K562 (cell line): ENCODE measurements around the gene DNAJB1. TPM values are rescaled to one million over a fixed set of nuclear protein-coding genes. Genes with fewer than 3 reads are reported as not detected.

Source experiments
- ATAC-seq: fragments of 200-7000 bp; cut with Tn5 transposase; 3 replicates; pipeline ENCODE4 v1.9.1; 2020; ENCODE audit warnings: moderate library complexity
- BruUV-seq: library from RNA; stranded (reverse); fragments of 400-500 nt; replicated peaks from 2 replicates; lab custom pipeline; 2021; lab: Mats Ljungman, UMichigan
- CTCF ChIA-PET: fragments of 300-600 bp; formaldehyde crosslinking; extraction: SDS; loops from one replicate; lab custom pipeline; 2021; ENCODE audit warnings: low intra/inter-chr PET ratio; lab: Yijun Ruan, JAX
- POLR2A ChIA-PET: fragments of 300-600, 350-650 bp; sonication (Branson Sonifier 250); formaldehyde crosslinking; extraction: SDS; loops from one replicate; lab custom pipeline; 2021; ENCODE audit warnings: antibody characterized with exemption, inconsistent platforms; lab: Yijun Ruan, JAX
- DNase-seq, 4 experiments: peaks; one replicate each; pipeline versions ENCODE4 v3.0.0 to v3.0.0-alpha.2; 2011 to 2018; ENCODE audit warnings: low spot score in 3 of 4, mixed read lengths in 3 of 4; ENCODE audit errors: extremely low read depth in 1 of 4
- FAIRE-seq: peaks from 2 replicates; lab custom pipeline; 2011; peaks lifted over from hg19 to GRCh38; lab: Jason Lieb, UNC
- H2AFZ ChIP-seq: 2 replicates; pipeline ENCODE4 v1.6.0; 2011; ENCODE audit warnings: low read depth, low read length, control low read depth, inconsistent platforms
- H3K27ac ChIP-seq: fragments of 200-600 bp; 3 replicates; pipeline ENCODE4 v1.8.0; 2011; ENCODE audit warnings: low read depth, mild to moderate bottlenecking, control low read depth, inconsistent platforms, low read length, moderate library complexity, mixed read lengths; ENCODE audit errors: extremely low read depth
- H3K27me3 ChIP-seq, 2 experiments: fragments of 300-600 bp in 1 of 2; 2 replicates in 1 of 2; 3 replicates in 1 of 2; pipeline versions ENCODE4 v1.6.0 to v1.8.0; 2011; ENCODE audit warnings: inconsistent platforms in 2 of 2, low read length in 2 of 2, mild to moderate bottlenecking in 1 of 2, mixed read lengths in 1 of 2, moderate library complexity in 1 of 2; ENCODE audit not compliant: control insufficient read depth in 2 of 2, insufficient read depth in 2 of 2
- H3K36me3 ChIP-seq: fragments of 300-600 bp; 3 replicates; pipeline ENCODE4 v1.8.0; 2011; ENCODE audit warnings: mild to moderate bottlenecking, low read length, inconsistent platforms; ENCODE audit not compliant: control insufficient read depth, insufficient read depth
- H3K4me1 ChIP-seq, 2 experiments: fragments of 200-600 bp in 1 of 2; replicated peaks in 1 of 2; 2 replicates in 1 of 2; 3 replicates in 1 of 2; pipeline versions ENCODE4 v1.5.1 to v1.8.0; 2011; ENCODE audit warnings: inconsistent platforms in 2 of 2, low read length in 2 of 2, mild to moderate bottlenecking in 1 of 2, mixed read lengths in 1 of 2, moderate library complexity in 1 of 2; ENCODE audit not compliant: control insufficient read depth in 2 of 2, insufficient read depth in 2 of 2
- H3K4me2 ChIP-seq: 2 replicates; pipeline ENCODE4 v1.6.1; 2011; ENCODE audit warnings: low read length, control low read depth, inconsistent platforms, mixed read lengths; ENCODE audit not compliant: insufficient read depth
- H3K4me3 ChIP-seq: fragments of 200-600 bp; sonication (generic), shearing (Covaris generic); 2 replicates; pipeline ENCODE4 v1.5.1; 2016; ENCODE audit warnings: control low read depth, inconsistent platforms
- H3K79me2 ChIP-seq: fragments of 200-600 bp; 3 replicates; pipeline ENCODE4 v1.8.0; 2011; ENCODE audit warnings: low read length, inconsistent platforms; ENCODE audit not compliant: control insufficient read depth, insufficient read depth
- H3K9ac ChIP-seq, 2 experiments: 2 replicates each; pipeline versions ENCODE4 v1.6.0 to v1.6.1; 2011; ENCODE audit warnings: low read depth in 2 of 2, low read length in 2 of 2, control low read depth in 1 of 2, inconsistent platforms in 1 of 2, mild to moderate bottlenecking in 1 of 2, mixed read lengths in 1 of 2; ENCODE audit not compliant: insufficient read depth in 1 of 2
- H3K9me1 ChIP-seq: one replicate; pipeline ENCODE4 v1.6.0; 2011; ENCODE audit warnings: inconsistent platforms, mild to moderate bottlenecking, low read length, moderate library complexity; ENCODE audit not compliant: control insufficient read depth, insufficient read depth
- H3K9me3 ChIP-seq: replicated peaks from 2 replicates; pipeline ENCODE4 v1.5.1; 2011; ENCODE audit warnings: low read depth, low read length, inconsistent platforms; ENCODE audit not compliant: control insufficient read depth, insufficient read depth
- H4K20me1 ChIP-seq: replicated peaks from 2 replicates; pipeline ENCODE4 v1.6.1; 2011; ENCODE audit warnings: low read length, inconsistent platforms, mixed read lengths; ENCODE audit not compliant: control insufficient read depth, insufficient read depth
- ARID2 ChIP-seq: fragments of 450-650 bp; IDR thresholded peaks from 2 replicates; pipeline ENCODE4 v1.6.1; 2017; ENCODE audit warnings: antibody characterized with exemption, mild to moderate bottlenecking
- CEBPB ChIP-seq: fragments of 450-650 bp; IDR thresholded peaks from 2 replicates; pipeline ENCODE4 v1.6.1; 2016; ENCODE audit warnings: missing genetic modification characterization, missing compliant biosample characterization
- DLX4 ChIP-seq: fragments of 250-450 bp; sonication (Bioruptor Pico); IDR thresholded peaks from 2 replicates; pipeline ENCODE4 v1.6.1; 2021; ENCODE audit warnings: mild to moderate bottlenecking
- FOXJ2 ChIP-seq: fragments of 200-800 bp; sonication (Bioruptor generic); IDR thresholded peaks from 2 replicates; pipeline ENCODE4 v1.6.1; 2016; ENCODE audit warnings: missing genetic modification characterization, missing compliant biosample characterization
- KLF10 ChIP-seq: fragments of 250-450 bp; sonication (Bioruptor Pico); IDR thresholded peaks from 2 replicates; pipeline ENCODE4 v1.6.1; 2021; ENCODE audit warnings: matching md5 sums
- MAFK ChIP-seq: IDR thresholded peaks from 2 replicates; pipeline ENCODE4 v1.6.1; 2011; ENCODE audit warnings: low read length, improper control_type of control experiment
- MTA3 ChIP-seq: fragments of 450-650 bp; formaldehyde crosslinking; IDR thresholded peaks from 2 replicates; pipeline ENCODE4 v1.6.1; 2017; ENCODE audit warnings: mild to moderate bottlenecking, borderline replicate concordance
- RFX1 ChIP-seq: fragments of 450-650 bp; IDR thresholded peaks from 2 replicates; pipeline ENCODE4 v1.6.1; 2016; ENCODE audit warnings: mild to moderate bottlenecking, moderate library complexity
- RFX5 ChIP-seq: IDR thresholded peaks from 2 replicates; pipeline ENCODE4 v1.6.1; 2011; ENCODE audit warnings: low read depth, mild to moderate bottlenecking, improper control_type of control experiment, low read length
- SAFB2 ChIP-seq: fragments of 200-400 bp; formaldehyde crosslinking; IDR thresholded peaks from 2 replicates; pipeline ENCODE4 v1.6.1; 2018; ENCODE audit warnings: borderline replicate concordance, low read length, low read depth, moderate library complexity; ENCODE audit not compliant: severe bottlenecking
- SFPQ ChIP-seq: fragments of 200-400 bp; formaldehyde crosslinking; IDR thresholded peaks from 2 replicates; pipeline ENCODE4 v1.6.1; 2017; ENCODE audit warnings: mild to moderate bottlenecking, low read depth, low read length, moderate library complexity
- SIN3A ChIP-seq, 2 experiments: fragments of 150-350 bp in 1 of 2; IDR thresholded peaks; 2 replicates each; pipeline ENCODE4 v1.6.1; 2011 to 2016; ENCODE audit warnings: borderline replicate concordance in 2 of 2, low read depth in 2 of 2, low read length in 2 of 2, mild to moderate bottlenecking in 2 of 2, moderate library complexity in 2 of 2; ENCODE audit not compliant: control insufficient read depth in 1 of 2
- SMC3 ChIP-seq: conservative IDR thresholded peaks from 2 replicates; pipeline ENCODE4 v1.6.1; 2011; ENCODE audit warnings: low read depth, low read length, improper control_type of control experiment; ENCODE audit not compliant: insufficient read depth
- ZC3H4 ChIP-seq: sonication (generic); formaldehyde crosslinking; IDR thresholded peaks from 2 replicates; pipeline ENCODE4 v1.9.0; 2021; ENCODE audit warnings: missing genetic modification reagents, borderline replicate concordance
- ZFX ChIP-seq: sonication (generic); formaldehyde crosslinking; IDR thresholded peaks from 2 replicates; pipeline ENCODE4 v1.8.0; 2022; ENCODE audit warnings: mild to moderate bottlenecking, missing genetic modification reagents, moderate library complexity
- ZKSCAN3 ChIP-seq: fragments of 250-450 bp; sonication (Bioruptor Pico); IDR thresholded peaks from 2 replicates; pipeline ENCODE4 v1.4.0; 2020
- ZNF41 ChIP-seq: fragments of 250-450 bp; sonication (Bioruptor Pico); conservative IDR thresholded peaks from 2 replicates; pipeline ENCODE4 v1.4.0; 2020; ENCODE audit warnings: mild to moderate bottlenecking
- WGBS: fragments of 100-300 bp; shearing (Covaris generic); methylation state at CpG from one replicate; pipeline ENCODE4 v1.1.6; 2016; ENCODE audit warnings: low coverage, mixed read lengths; ENCODE audit not compliant: insufficient coverage; ENCODE audit errors: missing lambda C conversion rate; 5-methylcytosine and 5-hydroxymethylcytosine counted together
- in situ Hi-C: fragments of 300-500 bp; cut with MboI; formaldehyde crosslinking; loops from 4 replicates; pipeline ENCODE4 v1.15.0; 2018; ENCODE audit warnings: inconsistent platforms, mixed read lengths
- intact Hi-C: fragments of 100-400 bp; cut with micrococcal nuclease; formaldehyde crosslinking; loops from 2 replicates; pipeline ENCODE4 v1.14.2; 2022
- polyA plus RNA-seq, 8 experiments: library from polyadenylated mRNA; depleted of rRNA in 4 of 8; stranded (reverse) in 5 of 8; unstranded in 3 of 8; fragments of >200 nt; fragmentation: Nextera tagmentation in 2 of 8; fragmentation: Illumina TruSeq in 1 of 8; extraction: Ambion mirVana in 2 of 8; extraction: Trizol in 1 of 8; gene quantifications; 2 replicates each; pipeline versions ENCODE4 v1.2.1 to v1.2.3, GENCODE V29; 2011 to 2014; ENCODE audit warnings: inconsistent platforms in 1 of 8, missing spikeins in 1 of 8
- total RNA-seq, 7 experiments: library from RNA; depleted of rRNA in 6 of 7; stranded (reverse); fragments of >200 nt in 6 of 7; fragmentation: Illumina TruSeq in 2 of 7; extraction: Trizol in 2 of 7; gene quantifications; 2 replicates each; pipeline versions ENCODE4 v1.2.1 to v1.2.3, GENCODE V29; 2011 to 2021; ENCODE audit warnings: low replicate concordance in 1 of 7
- TF ChIP-seq, protein P1 (sequence below): fragments of 250-450 bp; sonication (Bioruptor Pico); IDR thresholded peaks from 2 replicates; pipeline ENCODE4 v1.8.0; 2022; ENCODE audit warnings: moderate library complexity, mild to moderate bottlenecking, inconsistent platforms

DNAJB1 gene
- total and polyA plus RNA-seq, 9 of the 15 experiments (the other 6 are each of a cell fraction or from before 2014, with no cell fraction given): 13.2 to 113 (median 62.1) TPM

DNA sequence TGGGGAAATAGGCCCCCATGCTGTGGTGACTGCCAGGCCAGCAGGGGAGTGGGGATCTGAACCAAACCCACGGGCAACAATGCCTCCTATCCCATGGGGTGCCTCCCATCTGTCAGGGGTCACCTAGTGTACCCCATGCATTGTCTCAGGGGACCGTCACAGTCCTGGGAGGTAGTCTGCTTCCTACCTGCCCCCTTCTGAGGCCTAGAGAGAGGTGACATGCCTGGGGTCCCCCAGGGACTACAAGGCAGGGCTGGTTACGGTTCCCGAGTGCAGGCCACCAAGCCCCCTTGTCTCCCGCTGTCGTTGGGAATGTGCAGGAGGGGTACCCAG, 42.5 kb upstream of the DNAJB1 start (continued):
- no peak for TF ChIP-seq CEBPB
- TF ChIP-seq SAFB2: no peak
- TF ChIP-seq SFPQ: no peak
- TF ChIP-seq ZC3H4 (CRISPR knock-in tag): no peak
- TF ChIP-seq SIN3A (IDR thresholded peaks at IDR 0.05; ENCODE audit: borderline replicate concordance in 2 of 2, control insufficient read depth in 1 of 2, low read depth in 2 of 2, low read length in 2 of 2): no peak
- TF ChIP-seq MAFK: no peak

DNA sequence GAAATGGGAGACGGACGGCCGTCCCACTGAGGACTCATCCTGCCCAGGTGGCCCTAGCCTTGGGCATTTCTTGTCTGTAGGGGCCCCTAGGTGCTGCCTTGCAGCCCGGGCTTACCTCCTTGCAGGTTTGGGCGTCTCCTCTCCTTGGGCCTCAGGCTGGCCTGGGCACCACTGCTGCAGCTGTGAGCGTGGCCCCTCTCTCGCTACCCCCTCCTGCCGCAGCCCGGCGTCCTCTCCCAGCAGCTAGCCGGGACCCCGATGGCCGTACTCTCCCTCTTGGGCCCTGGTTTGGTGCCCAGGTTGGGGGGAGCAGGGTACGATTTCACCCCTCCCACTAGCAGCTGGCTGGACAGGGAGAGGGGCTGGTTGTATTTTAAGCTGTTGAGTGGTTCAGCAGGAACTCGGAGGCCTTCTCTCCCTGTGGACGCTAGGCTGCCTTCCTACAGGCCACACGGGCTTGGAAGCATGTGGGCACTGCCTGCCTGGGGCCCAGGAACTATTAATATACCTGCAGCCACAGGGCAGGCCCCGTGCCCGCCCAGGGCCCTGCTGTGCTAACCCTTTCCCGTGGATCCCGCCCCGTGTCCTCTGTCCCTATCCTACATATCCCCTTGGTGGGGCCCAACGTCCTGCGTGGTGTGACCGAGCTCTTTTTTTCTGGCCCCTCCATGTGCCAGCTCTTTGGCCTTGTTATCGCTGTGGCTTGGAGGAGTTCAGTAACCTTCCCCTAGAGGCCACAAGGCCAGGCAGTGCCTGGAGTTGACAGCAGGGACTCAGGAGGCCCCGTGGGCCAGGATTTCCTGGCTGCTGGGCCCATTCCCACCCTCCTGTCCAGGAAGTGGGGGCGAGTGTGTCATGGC, 41.9 kb upstream of the DNAJB1 start:
- peaks cover 52% of the 10 kb centered on the region for H3K79me2 ChIP-seq
- peaks cover 19 to 73% of the 10 kb centered on the region in 2 experiments; a peak in 4 of 5 replicates for H3K4me1 ChIP-seq
- H3K9ac ChIP-seq: peak overlapping the region in 1 of 2 experiments; percentile 12; a peak in 2 of 4 replicates
- peaks cover 8% of the 10 kb centered on the region for H3K9me1 ChIP-seq
- BruUV-seq: no TSS peak
- H3K27ac ChIP-seq: no peak overlapping the region
- H3K4me3 ChIP-seq: no peak overlapping the region
- DNase-seq: no peak
- ChIA-PET CTCF (no interaction called here), POLR2A (interaction anchor here (0.5 to 1.2 kb wide), 4 partner anchors 9 to 169 kb away, joined by 3 to 4 read pairs (median 3); partner anchors contain the start of gene DNAJB1)
- H3K27me3 ChIP-seq: no peaks in the 10 kb centered on the region
- no peak overlapping the region for H2AFZ ChIP-seq
- FAIRE-seq: no peak
- 78% methylated on average over 25 of the region's 28 CpGs for WGBS
- peaks cover 22% of the 10 kb centered on the region; the same call in 1 of the 3 replicates for H3K36me3 ChIP-seq
- in situ Hi-C loops: no loop called here
- peaks cover 18% of the 10 kb centered on the region for H4K20me1 ChIP-seq
- no peak overlapping the region for H3K4me2 ChIP-seq
- H3K9me3 ChIP-seq: no peaks in the 10 kb centered on the region
- intact Hi-C loops: loop anchor here (10.0 kb wide), 1 partner anchor 125 kb away; the partner anchor contains the start of gene PKN1
- ATAC-seq: no peak
- TF ChIP-seq FOXJ2 (tag): no peak
- no peak for TF ChIP-seq ZFX (CRISPR knock-in tag)
- no peak for TF ChIP-seq DLX4 (CRISPR knock-in tag)
- no peak for TF ChIP-seq ARID2
- no peak for TF ChIP-seq ZNF41 (CRISPR knock-in tag)
- TF ChIP-seq, protein P1, sequence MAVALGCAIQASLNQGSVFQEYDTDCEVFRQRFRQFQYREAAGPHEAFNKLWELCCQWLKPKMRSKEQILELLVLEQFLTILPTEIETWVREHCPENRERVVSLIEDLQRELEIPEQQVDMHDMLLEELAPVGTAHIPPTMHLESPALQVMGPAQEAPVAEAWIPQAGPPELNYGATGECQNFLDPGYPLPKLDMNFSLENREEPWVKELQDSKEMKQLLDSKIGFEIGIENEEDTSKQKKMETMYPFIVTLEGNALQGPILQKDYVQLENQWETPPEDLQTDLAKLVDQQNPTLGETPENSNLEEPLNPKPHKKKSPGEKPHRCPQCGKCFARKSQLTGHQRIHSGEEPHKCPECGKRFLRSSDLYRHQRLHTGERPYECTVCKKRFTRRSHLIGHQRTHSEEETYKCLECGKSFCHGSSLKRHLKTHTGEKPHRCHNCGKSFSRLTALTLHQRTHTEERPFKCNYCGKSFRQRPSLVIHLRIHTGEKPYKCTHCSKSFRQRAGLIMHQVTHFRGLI (CRISPR knock-in tag): no peak
- TF ChIP-seq ZKSCAN3: no peak
- TF ChIP-seq SMC3: no peak
- no peak for TF ChIP-seq MTA3
- TF ChIP-seq RFX1: no peak
- no peak for TF ChIP-seq RFX5
- no peak for TF ChIP-seq KLF10
